ENCODE measurements around the gene SUPT4H1. TPM values are rescaled to one million over a fixed set of nuclear protein-coding genes. Genes with fewer than 3 reads are reported as not detected.
A peak's percentile ranks its signal among the peaks of the same experiment; 100 is the strongest.

SUPT4H1 gene
- total RNA-seq, 1 experiment from 2014 or later: 50.2 TPM

GRCh38 chr17:58306131-58306951 is 45.7 kb downstream of the SUPT4H1 start:
- H3K4me1 ChIP-seq (ENCODE audit: low read length): peaks cover 7% of the 10 kb centered on the region
- H3K9me3 ChIP-seq (ENCODE audit: low read length): no peaks in the 10 kb centered on the region
- no peaks in the 10 kb centered on the region for H3K9me2 ChIP-seq (replicated peaks; ENCODE audit: insufficient read depth, low read length)
- H3K27me3 ChIP-seq (ENCODE audit: low read length): no peaks in the 10 kb centered on the region
- no peak for DNase-seq
- H3K27ac ChIP-seq (ENCODE audit: low read length): no peak overlapping the region
- no peaks in the 10 kb centered on the region; the same call in 1 of the 2 replicates for H4K20me1 ChIP-seq (ENCODE audit: insufficient read depth, low read depth, low read length)
- no peak overlapping the region for H2AFZ ChIP-seq (ENCODE audit: low read length)
- H3K9ac ChIP-seq (ENCODE audit: low read length): no peak overlapping the region
- no peak overlapping the region for H3K4me2 ChIP-seq (ENCODE audit: low read depth, low read length, poor library complexity, severe bottlenecking)
- H3K79me2 ChIP-seq (ENCODE audit: low read length): no peaks in the 10 kb centered on the region
- H3K36me3 ChIP-seq (ENCODE audit: insufficient read depth, low read length): 0 out of 2 replicates have a peak, but pooled peaks cover 6% of the 10 kb centered on the region
- H3K4me3 ChIP-seq (ENCODE audit: low read length): no peak overlapping the region

GRCh38 chr17:58305626-58306025 is 46.4 kb downstream of the SUPT4H1 start:
- no peak overlapping the region for H2AFZ ChIP-seq (ENCODE audit: low read length)
- no peak for DNase-seq

GRCh38 chr17:58304750-58305486 is 47.1 kb downstream of the SUPT4H1 start:
- H3K9me2 ChIP-seq (replicated peaks; ENCODE audit: insufficient read depth, low read length): no peaks in the 10 kb centered on the region
- H3K9me3 ChIP-seq (ENCODE audit: low read length): no peaks in the 10 kb centered on the region
- no peaks in the 10 kb centered on the region for H3K79me2 ChIP-seq (ENCODE audit: low read length)
- no peak overlapping the region for H2AFZ ChIP-seq (ENCODE audit: low read length)
- peaks cover 7% of the 10 kb centered on the region for H3K4me1 ChIP-seq (ENCODE audit: low read length)
- 0 out of 2 replicates have a peak, but pooled peaks cover 6% of the 10 kb centered on the region for H3K36me3 ChIP-seq (ENCODE audit: insufficient read depth, low read length)
- no peak overlapping the region for H3K4me3 ChIP-seq (ENCODE audit: low read length)
- DNase-seq: no peak
- H3K27me3 ChIP-seq (ENCODE audit: low read length): no peaks in the 10 kb centered on the region
- H3K27ac ChIP-seq (ENCODE audit: low read length): no peak overlapping the region
- no peaks in the 10 kb centered on the region; the same call in 1 of the 2 replicates for H4K20me1 ChIP-seq (ENCODE audit: insufficient read depth, low read depth, low read length)
- H3K9ac ChIP-seq (ENCODE audit: low read length): no peak overlapping the region
- no peak overlapping the region for H3K4me2 ChIP-seq (ENCODE audit: low read depth, low read length, poor library complexity, severe bottlenecking)

More at GRCh38 chr17:58305626-58306025, 46.4 kb downstream of the SUPT4H1 start:
- Histone ChIP-seq H3K4me2 (ENCODE audit: low read depth, low read length, poor library complexity, severe bottlenecking) (no peak overlapping the region), H3K27me3 (ENCODE audit: low read length) (no peaks in the 10 kb centered on the region), H3K9me2 (replicated peaks; ENCODE audit: insufficient read depth, low read length) (no peaks in the 10 kb centered on the region), H3K4me1 (ENCODE audit: low read length) (peaks cover 7% of the 10 kb centered on the region), H4K20me1 (ENCODE audit: insufficient read depth, low read depth, low read length) (no peaks in the 10 kb centered on the region; the same call in 1 of the 2 replicates), H3K9ac (ENCODE audit: low read length) (no peak overlapping the region), H3K27ac (ENCODE audit: low read length) (no peak overlapping the region), H3K79me2 (ENCODE audit: low read length) (no peaks in the 10 kb centered on the region), H3K9me3 (ENCODE audit: low read length) (no peaks in the 10 kb centered on the region), H3K36me3 (ENCODE audit: insufficient read depth, low read length) (0 out of 2 replicates have a peak, but pooled peaks cover 6% of the 10 kb centered on the region), H3K4me3 (ENCODE audit: low read length) (no peak overlapping the region)

- Histone ChIP-seq H3K4me2 (ENCODE audit: low read depth, low read length, poor library complexity, severe bottlenecking) (no peak overlapping the region), H4K20me1 (ENCODE audit: insufficient read depth, low read depth, low read length) (no peaks in the 10 kb centered on the region; the same call in 1 of the 2 replicates), H3K36me3 (ENCODE audit: insufficient read depth, low read length) (0 out of 2 replicates have a peak, but pooled peaks cover 6% of the 10 kb centered on the region), H2AFZ (ENCODE audit: low read length) (no peak overlapping the region), H3K4me3 (ENCODE audit: low read length) (no peak overlapping the region), H3K79me2 (ENCODE audit: low read length) (no peaks in the 10 kb centered on the region), H3K9me2 (replicated peaks; ENCODE audit: insufficient read depth, low read length) (no peaks in the 10 kb centered on the region), H3K27me3 (ENCODE audit: low read length) (no peaks in the 10 kb centered on the region), H3K4me1 (ENCODE audit: low read length) (peaks cover 7% of the 10 kb centered on the region), H3K27ac (ENCODE audit: low read length) (no peak overlapping the region), H3K9ac (ENCODE audit: low read length) (no peak overlapping the region), H3K9me3 (ENCODE audit: low read length) (no peaks in the 10 kb centered on the region)
- DNase-seq: peak; percentile 86
These were observed 47.8 kb downstream of the SUPT4H1 start for GRCh38 chr17:58303971-58304749.

- no peak for DNase-seq
- H3K4me2 ChIP-seq (ENCODE audit: low read depth, low read length, poor library complexity, severe bottlenecking): no peak overlapping the region
- H3K27ac ChIP-seq (ENCODE audit: low read length): no peak overlapping the region
- no peak overlapping the region for H3K4me3 ChIP-seq (ENCODE audit: low read length)
- H3K9ac ChIP-seq (ENCODE audit: low read length): no peak overlapping the region
- H3K9me2 ChIP-seq (replicated peaks; ENCODE audit: insufficient read depth, low read length): no peaks in the 10 kb centered on the region
- H4K20me1 ChIP-seq (ENCODE audit: insufficient read depth, low read depth, low read length): no peaks in the 10 kb centered on the region; the same call in 1 of the 2 replicates
- no peak overlapping the region for H2AFZ ChIP-seq (ENCODE audit: low read length)
- peaks cover 7% of the 10 kb centered on the region for H3K4me1 ChIP-seq (ENCODE audit: low read length)
- H3K27me3 ChIP-seq (ENCODE audit: low read length): no peaks in the 10 kb centered on the region
- no peaks in the 10 kb centered on the region for H3K9me3 ChIP-seq (ENCODE audit: low read length)
- H3K79me2 ChIP-seq (ENCODE audit: low read length): no peaks in the 10 kb centered on the region
- H3K36me3 ChIP-seq (ENCODE audit: insufficient read depth, low read length): 0 out of 2 replicates have a peak, but pooled peaks cover 6% of the 10 kb centered on the region
These were observed 48.9 kb downstream of the SUPT4H1 start for GRCh38 chr17:58302919-58303585.

GRCh38 chr17:58302171-58302918 is 49.7 kb downstream of the SUPT4H1 start:
- H2AFZ ChIP-seq (ENCODE audit: low read length): no peak overlapping the region
- no peak overlapping the region for H3K27ac ChIP-seq (ENCODE audit: low read length)
- H3K9me3 ChIP-seq (ENCODE audit: low read length): no peaks in the 10 kb centered on the region
- no peaks in the 10 kb centered on the region for H3K79me2 ChIP-seq (ENCODE audit: low read length)
- no peak overlapping the region for H3K9ac ChIP-seq (ENCODE audit: low read length)
- no peak overlapping the region for H3K4me2 ChIP-seq (ENCODE audit: low read depth, low read length, poor library complexity, severe bottlenecking)
- H3K4me1 ChIP-seq (ENCODE audit: low read length): peaks cover 7% of the 10 kb centered on the region
- no peaks in the 10 kb centered on the region for H3K9me2 ChIP-seq (replicated peaks; ENCODE audit: insufficient read depth, low read length)
- no peaks in the 10 kb centered on the region; the same call in 1 of the 2 replicates for H4K20me1 ChIP-seq (ENCODE audit: insufficient read depth, low read depth, low read length)
- no peaks in the 10 kb centered on the region for H3K27me3 ChIP-seq (ENCODE audit: low read length)
- H3K36me3 ChIP-seq (ENCODE audit: insufficient read depth, low read length): 0 out of 2 replicates have a peak, but pooled peaks cover 6% of the 10 kb centered on the region
- H3K4me3 ChIP-seq (ENCODE audit: low read length): no peak overlapping the region
- no peak for DNase-seq

GRCh38 chr17:58301504-58302150 is 50.4 kb downstream of the SUPT4H1 start:
- H2AFZ ChIP-seq (ENCODE audit: low read length): no peak overlapping the region
- no peaks in the 10 kb centered on the region for H3K27me3 ChIP-seq (ENCODE audit: low read length)
- H3K9ac ChIP-seq (ENCODE audit: low read length): no peak overlapping the region
- no peak overlapping the region for H3K27ac ChIP-seq (ENCODE audit: low read length)
- H3K4me1 ChIP-seq (ENCODE audit: low read length): peaks cover 7% of the 10 kb centered on the region
- 0 out of 2 replicates have a peak, but pooled peaks cover 6% of the 10 kb centered on the region for H3K36me3 ChIP-seq (ENCODE audit: insufficient read depth, low read length)
- no peaks in the 10 kb centered on the region for H3K9me2 ChIP-seq (replicated peaks; ENCODE audit: insufficient read depth, low read length)
- H3K79me2 ChIP-seq (ENCODE audit: low read length): no peaks in the 10 kb centered on the region
- H3K9me3 ChIP-seq (ENCODE audit: low read length): no peaks in the 10 kb centered on the region
- no peak overlapping the region for H3K4me3 ChIP-seq (ENCODE audit: low read length)
- no peak overlapping the region for H3K4me2 ChIP-seq (ENCODE audit: low read depth, low read length, poor library complexity, severe bottlenecking)
- no peak for DNase-seq
- H4K20me1 ChIP-seq (ENCODE audit: insufficient read depth, low read depth, low read length): no peaks in the 10 kb centered on the region; the same call in 1 of the 2 replicates

Data from Karpas-422 (cell line).